ENCODE results near the gene TNNT3. TPM values are rescaled to one million over a fixed set of nuclear protein-coding genes. Genes with fewer than 3 reads are reported as not detected.

Gene TNNT3
- total RNA-seq, 1 experiment from 2014 or later = not detected

- Histone ChIP-seq H3K79me1 (ENCODE audit: insufficient read depth, low read depth, low read length, poor library complexity, severe bottlenecking) (no peaks in the 10 kb centered on the region), H3K4me2 (ENCODE audit: insufficient read depth, insufficient read length, low read length) (no peak within 1 kb of the TSS)
Observed at GRCh38 chr11:1891831-1892115, 27.7 kb upstream of the TNNT3 start, which contains the start of gene PRR33. TSS of gene PRR33 (minus strand) at chr11:1891895. CDS start at chr11:1890584, 1,311 bp downstream.

More at GRCh38 chr11:1891831-1892115, 27.7 kb upstream of the TNNT3 start, which contains the start of gene PRR33:
- no peak for TF ChIP-seq CTCF (conservative IDR thresholded peaks at IDR 0.05)
- no peak within 1 kb of the TSS for H2BK120ac ChIP-seq (ENCODE audit: low read depth, low read length, poor library complexity, severe bottlenecking)
- H3K18ac ChIP-seq (ENCODE audit: insufficient read length, low read depth, low read length) = no peak within 1 kb of the TSS
- no peak within 1 kb of the TSS for H2AK5ac ChIP-seq (ENCODE audit: insufficient read length, low read length)
- no peak within 1 kb of the TSS for H2BK20ac ChIP-seq (ENCODE audit: low read depth, low read length, poor library complexity, severe bottlenecking)
- no peak within 1 kb of the TSS for H4K5ac ChIP-seq (ENCODE audit: insufficient read length, low read depth, low read length)
- no peak within 1 kb of the TSS for H4K8ac ChIP-seq (replicated peaks; ENCODE audit: insufficient read length, low read depth, low read length)
- H3K79me2 ChIP-seq (ENCODE audit: insufficient read depth, low read length) = no peaks in the 10 kb centered on the region
- no peaks in the 10 kb centered on the region for H3K4me1 ChIP-seq (ENCODE audit: insufficient read depth, low read length)
- H3K27ac ChIP-seq (ENCODE audit: insufficient read length, low read depth, low read length) = no peak within 1 kb of the TSS
- no peak within 1 kb of the TSS for H2BK5ac ChIP-seq (ENCODE audit: insufficient read length, low read length)
- peaks cover 30% of the 10 kb centered on the region for H3K27me3 Mint-ChIP-seq (ENCODE audit: low read depth)
- WGBS (ENCODE audit: extremely low coverage, insufficient read length, low lambda C conversion rate) = no CpG with 5 or more reads among the region's 7 CpGs
- H3K4me3 Mint-ChIP-seq = no peak within 1 kb of the TSS
- no peak within 1 kb of the TSS for H3K27ac Mint-ChIP-seq
- no peak within 1 kb of the TSS; the same call in 1 of the 2 replicates for H3K14ac ChIP-seq (ENCODE audit: insufficient read depth, low read length)
- no peak within 1 kb of the TSS for H3K23ac ChIP-seq (ENCODE audit: insufficient read length, low read depth, low read length)
- H3K4ac ChIP-seq (ENCODE audit: low read depth, low read length) = no peak within 1 kb of the TSS
- H3K9me3 Mint-ChIP-seq = no peaks in the 10 kb centered on the region; a peak in 1 of 5 replicates
- no peaks in the 10 kb centered on the region for H3K4me1 Mint-ChIP-seq
- H3K56ac ChIP-seq (ENCODE audit: insufficient read length, low read depth, low read length) = no peak within 1 kb of the TSS
- no peaks in the 10 kb centered on the region for H3K23me2 ChIP-seq (ENCODE audit: insufficient read length, low read depth, low read length, poor library complexity, severe bottlenecking)
- no peaks in the 10 kb centered on the region for H3K27me3 ChIP-seq (ENCODE audit: insufficient read depth, low read length)
- H3K9ac ChIP-seq (ENCODE audit: extremely low read depth, insufficient read length, low read length) = no peak within 1 kb of the TSS
- H3K9me3 ChIP-seq (ENCODE audit: control insufficient read depth, low read depth, low read length) = no peaks in the 10 kb centered on the region
- no peak within 1 kb of the TSS for H3T11ph ChIP-seq (ENCODE audit: low read length)
- no peak for DNase-seq
- no peak within 1 kb of the TSS for H2AFZ ChIP-seq (ENCODE audit: low read length)
- no peak within 1 kb of the TSS for H2BK12ac ChIP-seq (ENCODE audit: insufficient read length, low read depth, low read length)
- H4K91ac ChIP-seq (ENCODE audit: insufficient read length, low read depth, low read length) = no peak within 1 kb of the TSS
- H4K20me1 ChIP-seq (ENCODE audit: control insufficient read depth, insufficient read depth, insufficient read length) = no peaks in the 10 kb centered on the region
- H2BK15ac ChIP-seq (ENCODE audit: low read depth, low read length) = no peak within 1 kb of the TSS
- no peaks in the 10 kb centered on the region for H3K36me3 Mint-ChIP-seq (ENCODE audit: insufficient read depth in 1 of 3, low read depth in 3 of 3)
